ENCODE data around the gene OR10J1.
"Not testable (repeated sequence)": the region's sequence is repeated elsewhere in the genome, so short reads cannot be mapped to it uniquely, and the experiment has no call there.

OR10J1 gene, protein sequence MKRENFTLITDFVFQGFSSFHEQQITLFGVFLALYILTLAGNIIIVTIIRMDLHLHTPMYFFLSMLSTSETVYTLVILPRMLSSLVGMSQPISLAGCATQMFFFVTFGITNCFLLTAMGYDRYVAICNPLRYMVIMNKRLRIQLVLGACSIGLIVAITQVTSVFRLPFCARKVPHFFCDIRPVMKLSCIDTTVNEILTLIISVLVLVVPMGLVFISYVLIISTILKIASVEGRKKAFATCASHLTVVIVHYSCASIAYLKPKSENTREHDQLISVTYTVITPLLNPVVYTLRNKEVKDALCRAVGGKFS

DNA sequence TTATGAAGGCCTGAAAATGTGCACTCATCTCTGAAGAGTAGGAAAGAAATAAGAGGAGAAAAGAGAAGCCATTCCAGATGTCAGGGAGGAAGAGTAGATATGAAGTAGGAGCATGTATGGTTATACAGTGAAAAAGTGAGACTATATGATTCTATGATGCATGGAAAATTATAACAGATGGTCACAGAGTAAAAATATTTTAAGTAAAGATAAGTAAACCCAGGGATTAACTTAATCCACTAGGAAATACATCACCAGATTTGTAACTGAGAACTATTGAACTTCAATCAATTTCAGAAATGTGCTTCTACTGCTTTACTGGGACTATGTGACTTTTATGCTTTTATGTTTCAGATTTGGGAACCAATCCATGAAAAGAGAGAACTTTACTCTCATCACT lies at the start of gene OR10J1:
TSS of gene OR10J1 (plus strand) at position 301 of the 400 bp plus-strand sequence. CDS start at position 371, 70 bp downstream.
- DNase-seq = no peak

DNA sequence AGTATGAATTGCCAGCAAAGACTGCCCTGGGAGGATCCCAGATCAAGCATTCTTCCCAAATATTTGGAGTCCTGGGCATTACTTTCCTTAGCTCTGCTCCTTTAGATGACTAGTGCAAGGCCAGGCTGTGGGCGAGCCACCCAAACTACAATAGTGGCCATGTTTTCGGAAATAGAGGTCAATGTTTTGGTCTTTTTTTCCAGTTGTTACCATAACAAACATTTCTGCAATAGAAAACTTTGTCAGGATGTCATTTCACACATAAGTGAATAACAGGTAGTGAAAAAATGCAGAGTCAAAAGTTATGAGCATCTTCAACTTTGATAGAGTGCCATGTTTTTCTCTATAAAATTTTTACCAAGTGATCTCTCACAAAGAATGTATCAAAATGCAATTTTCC lies 32.7 kb upstream of the OR10J1 start:
- no peak for DNase-seq

DNA sequence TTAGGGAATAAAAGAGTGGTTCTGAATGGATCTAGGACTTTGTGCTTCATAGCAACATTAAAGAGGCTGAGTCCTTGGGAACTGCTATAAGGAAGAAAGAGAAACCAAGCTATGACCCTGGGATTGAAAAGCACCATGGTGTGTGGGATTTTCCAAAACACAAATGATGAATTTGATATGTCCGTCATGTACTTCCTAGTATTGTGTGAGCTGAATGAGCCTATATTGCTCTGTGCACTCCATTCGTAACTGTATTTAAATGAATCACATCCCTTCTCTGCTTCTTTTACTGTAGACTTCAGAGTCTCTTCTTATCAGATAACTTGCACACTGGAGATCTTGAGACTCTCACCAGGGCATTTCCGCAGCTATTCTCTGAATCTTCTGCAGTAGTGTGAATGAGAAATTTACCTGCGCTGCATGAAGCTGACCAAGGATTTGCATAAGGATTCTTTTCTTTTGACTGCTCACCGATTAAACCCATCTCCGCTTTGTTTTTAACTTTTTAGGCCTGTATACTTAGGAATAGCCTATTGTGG lies 30.6 kb upstream of the OR10J1 start:
- no peak for DNase-seq

DNA sequence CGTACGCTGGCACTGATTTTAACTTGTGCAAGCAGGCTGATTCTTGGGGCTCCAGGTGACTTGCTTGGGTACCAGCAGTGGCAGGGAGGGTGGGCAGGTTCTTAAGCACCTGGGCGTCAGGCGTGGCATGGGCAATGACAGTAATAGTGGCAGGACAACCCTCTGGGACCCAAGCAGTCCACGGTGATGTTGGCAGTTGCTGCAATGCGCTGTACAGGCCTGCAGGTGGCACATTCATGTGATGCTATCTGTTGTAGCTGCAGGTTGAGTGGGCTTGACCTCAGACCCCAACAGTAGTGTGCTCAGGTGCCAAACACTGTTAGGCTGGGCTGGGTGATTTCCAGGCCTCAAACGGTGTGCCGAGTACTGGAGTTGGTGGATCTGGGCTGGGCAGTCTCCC lies 17.7 kb upstream of the OR10J1 start:
- no peak for DNase-seq

DNA sequence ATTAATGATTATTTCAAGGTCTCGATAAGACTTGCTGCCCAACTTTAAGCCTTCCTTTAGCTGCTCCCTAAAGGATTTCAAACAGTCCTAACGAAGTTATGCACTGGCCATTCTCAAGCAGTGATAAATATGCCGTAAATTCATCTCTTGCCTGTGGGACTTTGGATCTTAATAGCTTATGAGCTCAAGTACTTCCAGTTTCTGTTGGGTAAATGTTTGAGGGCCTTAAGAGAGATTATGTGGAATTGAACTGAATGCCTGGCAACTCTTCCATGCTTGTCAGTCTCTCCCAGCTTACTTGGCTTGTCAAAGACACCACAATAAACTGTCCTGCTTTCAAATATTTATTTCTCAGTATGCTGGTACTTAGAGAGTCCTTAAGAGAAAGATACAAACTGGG lies 11.0 kb upstream of the OR10J1 start:
- DNase-seq = no peak

DNA sequence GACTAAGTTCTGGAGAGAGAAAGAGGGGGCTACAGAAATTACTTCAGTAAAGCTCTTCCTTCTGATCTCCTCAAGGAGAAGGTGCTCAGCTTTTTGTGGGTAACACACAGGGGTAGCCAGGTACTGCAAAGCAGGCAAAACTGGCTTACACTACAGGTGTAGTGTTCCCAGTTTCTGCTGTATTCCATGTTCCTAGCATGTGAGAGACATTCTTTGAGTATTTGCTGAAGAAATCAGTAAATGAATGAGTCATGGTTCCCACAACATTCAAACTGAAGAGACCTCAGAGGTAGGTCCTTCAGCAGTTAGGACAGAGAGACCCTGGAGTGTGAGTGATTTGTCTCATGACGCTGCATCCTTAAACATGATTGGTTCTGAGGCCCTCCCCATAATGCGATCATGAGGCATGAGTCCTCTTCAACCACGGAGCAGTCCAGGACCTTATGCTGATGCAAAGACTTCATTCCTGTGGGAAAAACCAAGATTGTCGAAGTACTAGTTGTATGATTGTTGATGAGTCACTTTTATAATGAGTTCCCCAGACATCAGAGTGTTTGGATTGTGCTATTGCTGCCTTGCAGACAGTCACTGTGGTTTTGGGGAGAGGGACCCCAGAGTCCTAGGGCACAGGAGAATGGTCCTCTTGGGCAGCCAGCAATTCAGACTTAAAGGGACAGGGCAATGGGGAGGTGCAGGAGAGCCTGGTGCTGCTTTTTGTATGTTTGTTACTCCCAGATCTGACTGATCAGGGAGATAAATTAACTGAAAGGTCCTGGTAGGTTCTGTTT lies 10.3 kb upstream of the OR10J1 start:
- DNase-seq = no peak

DNA sequence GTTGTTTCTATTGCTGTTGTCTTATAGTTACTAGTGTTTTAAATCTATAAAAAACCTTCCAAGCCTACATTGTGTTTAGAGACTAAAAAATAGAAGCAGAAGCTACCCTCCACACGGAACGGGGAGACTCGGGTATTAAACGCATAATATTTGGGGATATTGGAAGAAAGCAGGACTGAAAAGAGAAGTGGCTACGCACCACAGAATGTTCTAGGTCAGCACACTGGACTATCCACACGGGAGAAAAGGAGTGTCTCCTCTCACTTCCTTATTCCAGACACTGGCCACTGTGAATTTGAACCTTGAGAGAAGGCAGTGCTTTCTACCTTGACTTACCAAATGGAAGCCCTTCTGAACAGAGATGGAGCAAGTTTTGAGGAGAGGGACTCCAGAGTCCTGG lies 8.5 kb upstream of the OR10J1 start:
- DNase-seq = no peak

DNA sequence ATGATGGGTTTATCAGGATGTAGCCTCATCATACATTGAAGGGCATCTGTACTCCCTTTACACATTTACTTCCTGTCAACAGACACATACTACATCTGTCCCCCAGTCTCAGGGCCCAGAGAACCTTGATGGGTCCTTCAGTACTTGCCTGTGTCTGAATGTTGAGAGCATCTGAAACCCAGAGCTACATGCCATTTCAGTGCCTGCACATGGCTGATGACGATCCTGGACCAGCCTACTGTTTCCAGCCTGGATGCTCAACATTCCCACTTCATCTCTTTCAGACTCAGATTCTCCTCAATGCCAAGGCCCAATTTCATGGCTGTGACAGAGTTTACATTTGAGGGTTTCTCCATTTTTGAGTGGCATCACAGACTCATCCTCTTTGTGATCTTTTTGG lies 7.6 kb upstream of the OR10J1 start, which contains the start of gene OR10J4:
TSS of gene OR10J4 (plus strand) at position 301 of the 400 bp plus-strand sequence.
- DNase-seq = no peak

DNA sequence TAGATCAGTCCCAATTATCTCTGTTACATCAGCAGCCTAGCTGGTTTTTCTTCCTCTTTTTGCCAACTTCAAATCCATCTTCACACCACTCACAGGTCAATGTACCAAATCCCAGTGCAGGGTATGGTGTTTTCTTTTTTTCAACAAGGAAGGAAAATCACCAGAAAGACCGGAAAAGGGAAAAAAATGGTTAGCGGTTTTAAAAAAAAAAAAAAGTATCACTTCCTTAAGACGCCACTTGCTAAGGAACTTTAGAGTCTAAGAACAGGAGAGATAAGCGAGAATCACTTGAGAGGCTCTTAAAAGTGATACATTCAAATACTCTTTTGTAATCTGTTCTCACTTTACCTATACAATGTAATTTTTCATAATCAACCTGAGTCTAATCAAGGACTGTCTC lies 3.1 kb upstream of the OR10J1 start:
- DNase-seq = no peak

DNA sequence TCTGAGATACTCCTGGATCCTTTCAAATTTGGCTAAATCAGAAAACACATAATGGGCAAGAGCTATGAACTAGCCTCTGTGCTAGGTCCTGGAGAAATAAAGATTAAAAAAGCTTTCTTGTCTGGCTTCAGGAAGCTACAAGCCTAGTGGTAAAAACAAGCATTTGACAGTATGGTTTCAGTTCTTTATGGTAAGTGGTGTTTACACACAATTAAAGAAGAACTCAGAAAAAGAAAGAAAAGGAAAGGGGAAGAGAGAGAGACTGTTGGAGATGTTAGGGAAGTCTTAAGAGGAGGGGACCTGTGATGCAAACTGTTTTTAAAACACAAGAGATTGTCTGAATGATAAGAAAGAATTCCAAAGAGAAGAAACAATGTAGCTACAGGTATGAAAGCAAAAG lies 1.8 kb downstream of the OR10J1 start:
- no peak for DNase-seq

DNA sequence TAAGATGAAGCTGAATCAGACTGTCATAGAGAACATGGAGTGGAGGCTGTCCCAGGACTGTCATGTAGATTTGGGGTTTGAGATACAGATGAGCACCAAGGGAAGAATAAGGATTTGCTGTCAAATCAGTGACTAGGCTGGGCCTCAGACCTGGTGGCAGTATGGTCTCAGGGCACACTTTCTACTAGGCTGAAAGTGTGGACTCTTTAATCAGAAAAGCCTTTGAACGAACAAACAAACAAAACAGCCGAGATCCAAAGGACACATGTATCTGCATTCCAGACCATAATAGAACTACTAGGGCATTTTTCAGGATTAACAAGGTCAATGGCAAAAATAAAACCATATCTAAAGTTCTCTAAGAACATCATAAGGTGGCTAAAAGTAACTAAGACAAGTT lies 2.9 kb downstream of the OR10J1 start:
- no peak for DNase-seq

DNA sequence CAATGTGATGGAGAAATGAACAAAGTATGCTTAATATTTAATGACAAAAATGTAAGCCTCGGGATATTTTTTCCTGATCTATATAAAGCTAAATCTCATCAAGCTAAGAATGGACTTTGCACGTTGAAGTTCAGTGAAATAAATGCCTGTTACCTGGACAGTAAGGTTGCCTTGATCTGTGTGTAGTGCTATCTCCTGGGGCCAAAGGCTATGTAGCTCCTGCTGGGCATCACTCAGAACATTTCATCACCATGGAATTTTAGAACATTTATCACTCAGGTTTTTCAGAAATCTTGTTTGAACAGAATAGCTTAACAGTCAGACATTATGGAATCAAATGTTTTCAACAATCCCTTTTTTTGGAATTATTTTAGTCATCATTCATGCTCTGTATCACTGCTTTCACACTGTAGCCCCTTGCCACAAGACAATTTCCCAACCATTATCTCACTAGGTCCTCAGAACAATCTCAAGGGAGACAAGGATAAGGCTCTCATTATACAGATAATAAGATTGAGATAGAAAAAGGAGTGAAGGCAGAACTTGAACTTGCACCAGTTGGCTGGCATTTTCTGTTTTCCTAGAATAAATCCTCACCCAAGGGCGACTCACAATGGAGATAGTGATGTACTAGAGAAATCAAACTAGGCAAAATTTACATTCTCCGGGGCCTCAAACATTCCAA lies 3.7 kb downstream of the OR10J1 start:
- DNase-seq = no peak

DNA sequence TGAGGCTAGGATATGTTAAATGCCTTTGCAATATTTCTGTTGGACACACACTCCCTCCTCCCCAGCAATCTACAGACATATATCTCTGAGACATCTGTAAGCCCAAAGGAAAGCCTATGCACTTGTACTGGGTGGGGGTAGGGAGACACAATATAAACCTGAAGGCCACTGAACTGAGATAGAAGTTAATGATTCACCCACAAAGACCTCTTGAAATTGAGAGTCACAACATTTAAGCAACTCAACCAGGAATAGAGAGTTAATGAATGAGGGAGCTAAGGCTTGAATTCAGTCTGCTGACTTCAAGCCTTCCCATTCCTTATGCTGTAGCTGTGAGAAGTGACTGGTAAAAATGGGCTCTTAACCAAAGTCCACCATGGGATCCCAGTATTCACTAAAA lies 5.0 kb downstream of the OR10J1 start:
- no peak for DNase-seq

DNA sequence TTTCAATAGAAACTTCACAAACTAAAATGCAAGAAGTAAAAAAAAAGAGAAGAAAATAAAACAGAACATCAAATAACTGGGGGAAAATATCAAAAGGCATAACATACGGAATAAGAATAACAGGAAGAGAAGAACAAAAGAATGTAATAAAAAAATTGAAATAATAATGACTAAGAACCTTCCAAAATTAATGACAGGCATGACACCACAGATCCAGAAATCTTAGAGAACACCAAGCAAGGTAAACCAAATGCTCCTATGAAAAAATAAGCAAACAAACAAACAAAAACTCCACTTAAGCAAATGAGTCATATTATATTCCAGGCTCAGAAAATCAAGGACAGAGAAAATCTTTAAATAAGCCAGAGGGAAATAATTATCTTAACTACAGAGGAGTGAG lies 8.7 kb downstream of the OR10J1 start:
- DNase-seq = no peak

DNA sequence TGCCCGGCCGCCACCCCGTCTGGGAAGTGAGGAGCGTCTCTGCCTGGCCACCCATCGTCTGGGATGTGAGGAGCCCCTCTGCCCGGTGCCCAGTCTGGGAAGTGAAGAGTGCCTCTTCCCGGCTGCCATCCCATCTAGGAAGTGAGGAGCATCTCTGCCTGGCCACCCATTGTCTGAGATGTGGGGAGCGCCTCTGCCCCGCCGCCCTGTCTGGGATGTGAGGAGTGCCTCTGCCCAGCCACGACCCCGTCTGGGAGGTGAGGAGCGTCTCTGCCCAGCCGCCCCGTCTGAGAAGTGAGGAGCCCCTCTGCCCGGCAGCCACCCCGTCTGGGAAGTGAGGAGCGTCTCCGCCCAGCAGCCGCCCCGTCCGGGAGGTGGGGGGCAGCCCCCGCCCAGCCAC lies 10.1 kb downstream of the OR10J1 start:
- DNase-seq = not testable (repeated sequence)

DNA sequence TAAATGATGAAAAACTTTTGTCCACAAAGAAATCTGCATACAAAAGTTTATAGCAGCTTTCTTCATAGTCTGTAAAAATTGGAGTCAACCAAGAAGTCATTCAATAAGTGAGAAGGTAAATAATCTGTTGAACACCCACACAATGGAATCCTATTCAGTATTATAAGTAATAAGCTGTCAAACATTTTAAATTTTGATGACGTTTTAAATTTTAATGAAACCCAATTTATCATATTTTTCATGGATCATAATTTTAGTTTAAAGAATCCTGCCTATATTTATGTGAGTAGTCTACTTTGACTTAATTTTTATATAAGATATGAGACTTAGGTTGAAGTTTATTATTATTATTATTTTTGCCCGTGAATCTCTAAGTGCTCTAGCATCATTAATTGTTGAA lies 20.0 kb downstream of the OR10J1 start:
- DNase-seq = no peak

DNA sequence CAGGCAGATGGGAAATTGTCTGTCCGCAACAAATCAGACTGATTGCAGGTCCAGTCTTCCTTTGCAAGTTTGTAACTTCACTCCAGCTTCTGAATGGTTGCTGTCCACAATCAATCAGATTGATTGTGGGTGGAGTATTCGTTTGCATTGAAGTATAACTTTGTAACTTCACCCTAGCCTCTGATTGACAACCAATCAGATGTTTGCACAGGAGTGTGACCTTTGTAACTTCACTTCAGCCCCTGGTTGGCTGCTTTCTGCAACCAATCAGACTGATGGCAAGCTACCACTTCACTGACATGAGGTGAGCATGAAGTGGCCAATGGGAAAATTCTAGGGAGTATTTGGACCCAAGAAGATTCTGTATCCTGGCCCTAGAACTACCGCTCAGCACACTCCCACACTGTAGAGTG lies 25.7 kb downstream of the OR10J1 start:
- DNase-seq = no peak

DNA sequence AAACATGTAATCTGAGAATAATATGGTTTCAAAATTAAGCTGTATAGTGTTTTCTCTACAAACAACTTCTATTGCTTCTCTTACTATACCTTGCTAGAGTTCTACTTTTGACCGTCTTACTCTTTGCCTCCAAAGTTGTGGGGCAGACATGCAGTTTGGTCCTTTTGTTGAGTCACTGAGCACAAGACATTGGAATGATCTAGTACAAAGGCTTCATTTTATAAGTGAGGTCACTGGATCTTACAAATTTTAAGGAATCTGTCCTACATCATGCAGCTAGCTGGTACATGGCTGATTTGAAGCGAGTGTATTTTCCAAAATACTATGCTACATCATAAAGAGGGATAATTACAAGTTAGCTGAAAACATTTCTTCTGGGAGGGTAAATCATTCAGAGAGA lies 28.8 kb downstream of the OR10J1 start:
- no peak for DNase-seq

DNA sequence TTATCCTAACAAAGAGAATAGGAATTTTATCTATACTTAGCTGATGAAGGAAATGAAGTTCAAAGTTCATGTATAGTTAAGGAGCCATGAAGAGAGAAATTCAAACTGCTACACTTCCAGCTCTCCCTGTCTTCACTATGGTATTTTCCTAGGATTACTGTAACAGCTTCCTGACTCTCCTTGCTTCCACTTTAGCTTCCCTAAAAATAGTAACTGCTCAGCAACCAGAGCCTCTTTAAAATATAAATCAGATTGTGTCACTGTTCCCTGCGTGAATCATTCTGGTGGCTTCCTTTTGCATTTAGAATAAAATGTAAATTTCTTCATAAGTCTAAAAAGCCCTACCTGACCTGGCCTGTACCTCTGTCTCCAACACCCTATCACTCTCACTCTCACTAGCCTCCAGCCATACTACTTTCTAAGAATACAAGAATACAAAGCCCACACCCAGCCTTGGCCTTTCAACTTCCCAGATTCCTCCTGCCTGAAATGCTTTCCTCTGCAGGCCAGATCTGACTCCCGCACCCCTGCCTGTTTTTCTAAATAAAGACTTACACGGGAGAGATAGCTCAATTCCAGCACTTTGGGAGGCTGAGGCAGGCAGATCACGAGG lies 30.5 kb downstream of the OR10J1 start:
- DNase-seq = no peak

DNA sequence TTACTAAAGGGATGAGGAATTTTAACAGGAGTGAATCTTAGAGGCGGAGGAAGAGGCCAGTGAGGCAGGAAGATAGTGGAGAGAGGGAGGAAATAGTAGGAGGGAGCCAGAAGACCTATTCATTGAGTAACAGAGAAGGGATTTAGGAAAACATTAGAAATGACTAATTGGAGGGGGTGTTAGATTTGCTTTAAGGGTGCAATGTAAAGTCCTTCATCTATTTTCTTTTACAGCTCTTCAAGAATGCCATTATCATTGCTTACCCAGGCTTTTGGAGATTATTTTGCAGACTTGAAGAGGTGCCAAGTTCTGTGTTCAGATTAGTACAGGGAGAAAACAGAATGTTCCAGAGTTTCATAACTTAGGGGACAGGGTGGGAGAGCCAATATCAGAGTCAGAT lies 33.8 kb downstream of the OR10J1 start:
- DNase-seq = no peak

DNA sequence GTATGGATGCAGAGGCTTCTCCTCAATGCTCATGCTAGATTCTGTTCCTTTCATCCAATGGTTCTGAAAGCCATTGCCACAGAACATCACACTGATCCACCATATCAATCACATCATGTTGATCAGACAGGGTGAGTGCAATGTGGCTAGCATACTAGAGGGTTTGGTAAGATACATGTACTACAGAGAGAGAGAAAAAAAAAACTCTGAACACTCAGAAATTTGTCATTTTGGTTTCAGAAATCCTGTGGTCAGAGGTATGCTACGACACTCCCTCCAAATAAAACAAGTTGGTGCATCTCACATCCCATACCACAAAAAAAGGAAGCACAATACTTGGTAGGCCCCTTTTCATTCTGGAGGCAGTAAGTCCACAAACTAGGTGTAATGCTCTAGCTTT lies 35.4 kb downstream of the OR10J1 start:
- DNase-seq = no peak

DNA sequence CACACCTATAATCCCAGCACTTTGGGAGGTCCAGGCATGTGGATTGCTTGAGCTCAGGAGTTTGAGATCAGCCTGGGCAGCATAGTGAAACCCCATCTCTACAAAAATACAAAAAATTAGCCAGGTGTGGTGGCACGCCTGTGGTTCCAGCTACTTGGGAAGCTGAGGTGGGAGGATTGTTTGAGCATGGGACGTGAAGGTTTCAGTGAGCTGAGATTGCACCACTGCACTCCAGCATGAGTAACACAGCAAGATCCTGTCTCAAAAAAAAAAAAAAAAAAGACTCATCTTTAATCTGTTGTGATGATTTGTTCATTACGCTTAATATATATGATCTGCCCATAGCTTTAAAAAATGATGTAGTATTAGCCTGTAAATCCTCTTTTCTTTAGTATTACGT lies 44.0 kb downstream of the OR10J1 start:
- no peak for DNase-seq

All from NCI-H510A treated with DMSO at 0.1 percent for 48 hours (cell line).